Left cardiac atrium (tissue), 2 donors: Measurements from ENCODE around the gene CHRNA10. TPM values are rescaled to one million over a fixed set of nuclear protein-coding genes. Genes with fewer than 3 reads are reported as not detected.

Experiments
- total RNA-seq, 2 donors: library from RNA; stranded (reverse); fragmentation: NEBNext Ultra II Directional; extraction: Animal tissue kit (Norgen Biotek cat#: 25700); gene quantifications; one replicate each; pipeline ENCODE4 v1.2.1, GENCODE V29; 2021
- donor health status: DM: no; HTN: yes; CAD: no; lungs with severe emphysema.
- donor health status: DM: yes; HTN: yes; CAD: no.

CHRNA10 gene
- total RNA-seq, 2 donors from 2014 or later, result 0.27 to 0.58 TPM

Other genes with a start within 250 kb of the CHRNA10 start
- 1 to 10 TPM in 1 of 2 donors, under 1 TPM in 1; 0.21 to 1.4 TPM for gene ART5, start 29.4 kb downstream of the CHRNA10 start, total RNA-seq
- gene ART1, start 26.3 kb downstream of the CHRNA10 start, total RNA-seq, result not detected
- gene NUP98, start 126.2 kb upstream of the CHRNA10 start, total RNA-seq, result 10 to 100 TPM; 38.0 to 59.7 TPM
- gene PGAP2, start 137.2 kb upstream of the CHRNA10 start, total RNA-seq, result 10 to 100 TPM; 10.9 to 15.3 TPM
- 10 to 100 TPM; 31.1 to 33.3 TPM for gene RHOG, start 169.6 kb upstream of the CHRNA10 start, total RNA-seq
- gene STIM1, start 184.3 kb upstream of the CHRNA10 start, total RNA-seq, result 10 to 100 TPM; 21.4 to 25.8 TPM